ENCODE results near the gene MYO1B.

MYO1B gene

GRCh38 chr2:191301971-191302370, 56.8 kb downstream of the MYO1B start:
- no peak for DNase-seq

- peak; percentile 33 for DNase-seq
Observed at GRCh38 chr2:191302459-191303139, 57.4 kb downstream of the MYO1B start.

GRCh38 chr2:191303140-191304005, 58.2 kb downstream of the MYO1B start:
- no peak for DNase-seq

- DNase-seq = no peak
Observed at GRCh38 chr2:191304939-191305875, 60.0 kb downstream of the MYO1B start.

- DNase-seq = no peak
Observed at GRCh38 chr2:191308026-191308425, 62.8 kb downstream of the MYO1B start.

- DNase-seq = no peak
Observed at GRCh38 chr2:191311156-191311555, 66.0 kb downstream of the MYO1B start.

- DNase-seq = no peak
Observed at GRCh38 chr2:191311627-191312026, 66.4 kb downstream of the MYO1B start.

- DNase-seq = no peak
Observed at GRCh38 chr2:191312163-191312562, 67.0 kb downstream of the MYO1B start.

- no peak for DNase-seq
Observed at GRCh38 chr2:191312662-191313061, 67.5 kb downstream of the MYO1B start.

GRCh38 chr2:191314697-191315364, 69.6 kb downstream of the MYO1B start:
- no peak for DNase-seq

- DNase-seq = no peak
Observed at GRCh38 chr2:191315365-191315752, 70.2 kb downstream of the MYO1B start.

GRCh38 chr2:191316246-191316994, 71.2 kb downstream of the MYO1B start:
- no peak for DNase-seq

GRCh38 chr2:191318037-191318728, 73.0 kb downstream of the MYO1B start:
- no peak for DNase-seq

- DNase-seq = no peak
Observed at GRCh38 chr2:191318729-191319078, 73.5 kb downstream of the MYO1B start.

- DNase-seq = no peak
Observed at GRCh38 chr2:191319186-191319585, 74.0 kb downstream of the MYO1B start.

GRCh38 chr2:191320881-191321280, 75.7 kb downstream of the MYO1B start:
- no peak for DNase-seq

- DNase-seq = peak; percentile 30
Observed at GRCh38 chr2:191321861-191322662, 76.9 kb downstream of the MYO1B start.

GRCh38 chr2:191322828-191323506, 77.8 kb downstream of the MYO1B start:
- DNase-seq = no peak

GRCh38 chr2:191325651-191326365, 80.6 kb downstream of the MYO1B start:
- no peak for DNase-seq

All from CD4-positive, alpha-beta T cell treated with Interleukin-17A for 1 hour (primary cell).